Muscle of leg (tissue), 11 donors: ENCODE data around the gene TOE1. TPM values are rescaled to one million over a fixed set of nuclear protein-coding genes. Genes with fewer than 3 reads are reported as not detected.

Source experiments
- DNase-seq: peaks from one replicate; pipeline ENCODE4 v3.0.0; 2013
- H3K27ac ChIP-seq: one replicate; pipeline ENCODE4 v1.5.1; 2013; ENCODE audit warnings: mild to moderate bottlenecking, low read length, control low read depth
- H3K27me3 ChIP-seq: one replicate; pipeline ENCODE4 v1.6.1; 2013; ENCODE audit warnings: low read length; ENCODE audit not compliant: control insufficient read depth, insufficient read depth
- H3K36me3 ChIP-seq: one replicate; pipeline ENCODE4 v1.6.1; 2013; ENCODE audit warnings: low read length; ENCODE audit not compliant: control insufficient read depth, insufficient read depth
- H3K4me1 ChIP-seq: one replicate; pipeline ENCODE4 v1.6.1; 2013; ENCODE audit warnings: low read length; ENCODE audit not compliant: control insufficient read depth, insufficient read depth
- H3K4me3 ChIP-seq: one replicate; pipeline ENCODE4 v1.5.1; 2013; ENCODE audit warnings: low read length, control low read depth
- H3K9me3 ChIP-seq: replicated peaks from 2 replicates; pipeline ENCODE4 v1.6.1; 2013; ENCODE audit warnings: low read depth, low read length; ENCODE audit not compliant: control insufficient read depth
- WGBS: methylation state at CpG from one replicate; pipeline ENCODE4 v1.1.5; 2013; ENCODE audit warnings: missing lambda C conversion rate; ENCODE audit not compliant: insufficient coverage; 5-methylcytosine and 5-hydroxymethylcytosine counted together
- polyA plus RNA-seq, 8 donors: library from polyadenylated mRNA; unstranded; fragments of 120-200 nt; gene quantifications; one replicate each; pipeline versions ENCODE4 v1.2.1 to v1.2.3, GENCODE V29; 2013; ENCODE audit warnings: inconsistent platforms in 1 of 8, low replicate concordance in 1 of 8; ENCODE audit not compliant: insufficient read length in 8 of 8, insufficient read depth in 1 of 8
- total RNA-seq: library from RNA; stranded (reverse); fragments of 120-200 nt; gene quantifications from one replicate; pipeline ENCODE4 v1.2.4, GENCODE V29; 2013

Gene TOE1
- total and polyA plus RNA-seq, 9 donors, result 6.8 to 9.9 (median 7.8) TPM

DNA sequence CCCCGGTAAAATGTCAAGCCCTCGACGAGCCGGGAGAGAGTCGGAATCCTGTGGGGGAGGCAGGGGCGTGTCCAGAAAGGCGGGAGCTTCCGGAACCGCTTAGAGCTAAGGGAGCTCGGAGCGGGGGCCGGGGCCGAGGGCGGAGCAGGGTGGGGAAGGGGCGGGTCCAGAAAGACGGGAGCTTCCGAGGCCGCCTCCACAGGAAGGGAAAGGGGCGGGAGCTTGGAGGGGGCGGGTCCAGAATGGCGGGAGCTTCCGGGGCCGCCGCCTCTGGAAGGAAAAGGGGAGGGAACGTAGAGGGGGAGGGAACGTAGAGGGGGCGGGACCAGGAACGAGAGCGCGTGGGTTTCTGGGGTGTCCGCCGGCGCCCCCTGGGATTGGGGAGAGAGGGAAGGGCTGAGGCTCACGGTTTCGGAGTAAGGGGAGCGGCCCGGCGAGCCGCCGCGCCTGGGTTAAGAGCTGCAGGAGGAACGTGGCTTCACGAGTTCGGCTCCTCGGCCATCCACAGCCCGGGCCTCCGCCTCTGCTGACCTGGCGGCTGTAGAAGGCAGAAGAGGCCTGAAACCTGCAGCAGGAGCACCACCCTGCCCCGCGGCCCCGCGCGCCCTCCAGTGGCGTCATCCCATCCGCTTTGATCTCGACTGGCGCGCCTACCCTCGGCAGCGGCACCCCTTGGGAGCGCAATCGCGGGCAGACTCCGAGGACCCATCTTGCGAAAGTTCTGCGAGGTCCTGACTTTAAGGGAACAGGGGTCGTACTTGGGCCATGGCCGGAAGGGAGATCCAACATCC is 36.3 kb upstream of the TOE1 start:
- Histone ChIP-seq H3K9me3 (no peaks in the 10 kb centered on the region), H3K4me1 (peaks cover 18% of the 10 kb centered on the region), H3K36me3 (no peaks in the 10 kb centered on the region), H3K4me3 (peak overlapping the region; percentile 91), H3K27ac (peak overlapping the region; percentile 94), H3K27me3 (peaks cover 2% of the 10 kb centered on the region)
- WGBS, result under 1% methylated on average over 67 of the region's 68 CpGs
- DNase-seq, result peak; percentile 99

DNA sequence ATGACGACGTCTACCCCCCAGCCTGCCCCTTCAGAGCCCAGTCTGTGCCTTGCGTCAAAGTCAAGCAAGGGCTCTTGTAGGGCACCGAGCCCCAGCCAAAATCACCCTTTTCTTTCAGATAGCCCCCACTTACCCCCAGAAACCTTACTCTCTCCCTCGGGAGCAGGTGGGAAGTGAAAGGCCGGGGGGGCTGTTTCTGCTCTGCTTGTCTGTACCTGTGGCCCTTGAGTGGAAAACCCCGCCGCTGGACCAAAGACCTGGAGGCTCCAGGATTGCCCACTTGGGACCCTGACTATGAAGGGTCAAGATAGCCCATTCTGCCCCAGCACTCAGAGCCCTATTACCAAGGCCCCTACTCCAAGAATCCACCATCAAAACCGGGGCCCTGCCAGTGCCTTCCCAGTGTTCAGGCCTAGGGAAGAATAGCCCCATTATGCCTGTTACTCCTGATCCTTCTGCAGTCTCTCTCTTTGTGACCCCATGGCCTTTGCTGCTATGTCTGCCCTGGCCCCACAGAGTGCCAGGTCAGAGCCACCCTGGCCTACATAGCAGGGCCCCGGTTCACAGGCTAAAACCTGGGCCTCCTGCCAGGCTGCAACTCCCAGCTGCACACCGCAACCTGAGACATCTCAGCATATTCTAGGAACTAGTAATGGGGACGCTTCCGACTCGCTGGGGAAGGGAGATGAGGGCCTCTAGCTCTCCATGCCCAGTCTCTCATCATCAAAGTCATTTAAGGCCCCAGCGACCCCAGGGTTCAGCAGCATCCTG is 35.5 kb upstream of the TOE1 start:
- H3K4me1 ChIP-seq, result peaks cover 18% of the 10 kb centered on the region
- H3K27ac ChIP-seq, result peak overlapping the region; percentile 94
- H3K27me3 ChIP-seq, result peaks cover 2% of the 10 kb centered on the region
- no peaks in the 10 kb centered on the region for H3K36me3 ChIP-seq
- DNase-seq, result peak; percentile 65
- WGBS, result 32% methylated on average over 4 of the region's 15 CpGs
- no peaks in the 10 kb centered on the region for H3K9me3 ChIP-seq
- H3K4me3 ChIP-seq, result peak overlapping the region; percentile 91

DNA sequence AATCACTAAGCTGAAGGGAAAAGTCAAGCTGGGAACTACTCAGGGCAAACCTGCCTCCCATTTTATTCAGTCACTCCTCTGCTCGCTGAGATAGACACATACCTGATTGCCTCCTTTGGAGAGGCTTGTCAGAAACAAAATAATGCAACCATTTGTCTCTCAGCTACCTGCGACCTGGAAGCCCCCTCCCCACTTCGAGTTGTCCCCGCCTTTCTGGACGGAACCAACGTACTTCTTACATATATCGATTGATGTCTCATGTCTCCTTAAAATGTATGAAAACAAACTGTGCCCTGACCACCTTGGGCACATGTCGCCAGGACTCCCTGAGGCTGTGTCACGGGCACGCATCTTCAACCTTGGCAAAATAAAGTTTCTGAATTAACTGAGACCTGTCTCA is 34.7 kb upstream of the TOE1 start:
- DNase-seq, result no peak
- Histone ChIP-seq H3K4me1 (peaks cover 18% of the 10 kb centered on the region), H3K27ac (peak overlapping the region; percentile 16), H3K9me3 (no peaks in the 10 kb centered on the region), H3K4me3 (no peak overlapping the region), H3K27me3 (peaks cover 2% of the 10 kb centered on the region), H3K36me3 (no peaks in the 10 kb centered on the region)
- 54% methylated on average over 7 of the region's 10 CpGs for WGBS

DNA sequence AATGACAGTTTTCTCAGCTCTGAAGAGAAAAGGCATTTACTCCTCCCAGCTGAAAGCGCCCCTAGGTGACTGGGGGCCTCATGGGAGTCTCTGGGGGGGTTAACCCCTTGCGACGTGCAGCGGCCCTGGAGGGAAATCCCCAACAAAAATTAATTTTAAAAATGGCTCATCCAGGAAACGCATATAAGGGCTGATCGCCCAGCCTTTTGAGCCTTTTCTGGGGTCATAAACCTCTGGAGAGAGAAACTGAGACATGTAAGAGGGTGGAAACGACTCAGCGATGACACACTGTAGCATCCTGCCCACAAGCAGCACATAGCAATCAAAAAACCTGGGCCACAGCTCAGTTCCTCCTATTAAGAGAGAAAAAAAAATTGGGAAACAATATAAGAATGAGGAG is 33.7 kb upstream of the TOE1 start:
- H3K27ac ChIP-seq, result no peak overlapping the region
- no peaks in the 10 kb centered on the region for H3K36me3 ChIP-seq
- no CpG with 5 or more reads among the region's 8 CpGs for WGBS
- H3K27me3 ChIP-seq, result peaks cover 2% of the 10 kb centered on the region
- DNase-seq, result no peak
- no peak overlapping the region for H3K4me3 ChIP-seq
- no peaks in the 10 kb centered on the region for H3K9me3 ChIP-seq
- peaks cover 18% of the 10 kb centered on the region for H3K4me1 ChIP-seq

DNA sequence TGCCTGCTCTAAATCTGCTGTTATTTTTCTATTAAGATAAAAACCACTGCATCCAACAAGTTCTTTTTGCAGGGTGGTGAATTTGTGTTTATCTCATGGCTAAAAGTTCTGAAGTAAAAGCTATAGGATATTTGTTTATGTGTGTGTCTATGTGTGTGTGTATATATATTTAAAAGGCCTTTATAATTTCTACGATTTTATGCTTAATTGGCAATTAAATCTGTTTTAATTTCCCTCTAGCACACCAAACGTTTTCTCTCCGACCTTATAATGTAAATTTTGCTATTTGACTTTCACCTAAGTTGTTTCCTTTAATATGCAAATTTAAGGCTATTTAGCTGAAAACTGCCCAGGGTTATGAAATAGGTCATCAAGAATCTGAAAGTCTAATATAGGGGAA is 33.1 kb upstream of the TOE1 start:
- Histone ChIP-seq H3K27ac (no peak overlapping the region), H3K36me3 (no peaks in the 10 kb centered on the region), H3K4me3 (no peak overlapping the region), H3K9me3 (no peaks in the 10 kb centered on the region), H3K27me3 (peaks cover 2% of the 10 kb centered on the region), H3K4me1 (peaks cover 18% of the 10 kb centered on the region)
- WGBS, result no CpG with 5 or more reads among the region's 3 CpGs
- no peak for DNase-seq

GRCh38 chr1:45314266-45314665 is 25.7 kb upstream of the TOE1 start:
- no CpG with 5 or more reads among the region's 3 CpGs for WGBS
- H3K27me3 ChIP-seq, result no peaks in the 10 kb centered on the region
- DNase-seq, result no peak

GRCh38 chr1:45317166-45317565 is 22.8 kb upstream of the TOE1 start:
- DNase-seq, result no peak
- Histone ChIP-seq H3K27ac (no peak overlapping the region), H3K4me1 (no peaks in the 10 kb centered on the region), H3K9me3 (no peaks in the 10 kb centered on the region), H3K27me3 (no peaks in the 10 kb centered on the region), H3K36me3 (no peaks in the 10 kb centered on the region), H3K4me3 (no peak overlapping the region)
- 43% methylated on average over 2 of the region's 4 CpGs for WGBS

More at GRCh38 chr1:45314266-45314665, 25.7 kb upstream of the TOE1 start:
- Histone ChIP-seq H3K36me3 (no peaks in the 10 kb centered on the region), H3K4me1 (no peaks in the 10 kb centered on the region), H3K9me3 (no peaks in the 10 kb centered on the region), H3K27ac (no peak overlapping the region), H3K4me3 (no peak overlapping the region)

DNA sequence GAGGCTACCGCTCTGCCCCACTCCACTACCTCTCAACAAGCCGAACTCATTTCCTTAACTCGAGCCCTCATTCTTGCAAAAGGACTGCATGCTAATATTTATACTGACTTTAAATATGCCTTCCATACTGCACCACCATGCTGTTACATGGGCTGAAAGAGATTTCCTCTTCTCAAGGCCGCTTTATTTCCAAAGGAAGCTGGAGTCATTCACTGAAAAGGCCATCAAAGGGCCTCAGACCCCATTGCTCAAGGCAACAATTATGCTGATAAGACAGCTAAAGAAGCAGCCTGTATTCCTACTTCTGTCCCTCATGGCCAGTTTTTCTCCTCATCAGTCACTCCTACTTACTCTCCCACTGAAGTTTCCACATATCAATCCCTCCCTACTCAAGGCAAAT is 20.2 kb upstream of the TOE1 start:
- Histone ChIP-seq H3K4me1 (no peaks in the 10 kb centered on the region), H3K9me3 (no peaks in the 10 kb centered on the region), H3K4me3 (no peak overlapping the region), H3K27ac (no peak overlapping the region), H3K36me3 (no peaks in the 10 kb centered on the region), H3K27me3 (no peaks in the 10 kb centered on the region)
- no peak for DNase-seq
- 57% methylated on average over 4 of the region's 4 CpGs for WGBS

- Histone ChIP-seq H3K36me3 (no peaks in the 10 kb centered on the region), H3K9me3 (no peaks in the 10 kb centered on the region), H3K27me3 (no peaks in the 10 kb centered on the region), H3K27ac (no peak overlapping the region), H3K4me3 (no peak overlapping the region), H3K4me1 (peaks cover 8% of the 10 kb centered on the region)
- 86% methylated on average over 5 of the region's 5 CpGs for WGBS
- DNase-seq, result no peak
These were observed 18.5 kb upstream of the TOE1 start for GRCh38 chr1:45321444-45321843.

GRCh38 chr1:45322486-45323040 is 17.4 kb upstream of the TOE1 start:
- H3K9me3 ChIP-seq, result no peaks in the 10 kb centered on the region
- peaks cover 18% of the 10 kb centered on the region for H3K4me1 ChIP-seq
- DNase-seq, result no peak
- WGBS, result 57% methylated on average over 1 of the region's 10 CpGs
- H3K27ac ChIP-seq, result no peak overlapping the region
- H3K27me3 ChIP-seq, result no peaks in the 10 kb centered on the region
- no peaks in the 10 kb centered on the region for H3K36me3 ChIP-seq
- H3K4me3 ChIP-seq, result no peak overlapping the region
